Jurkat, Clone E6-1 (cell line): ENCODE data around the gene DNAJB1.

ENCODE experiments used
- DNase-seq: peaks from one replicate; pipeline ENCODE4 v3.0.0-alpha.2; 2011; ENCODE audit warnings: low read depth, low spot score
- H3K4me3 ChIP-seq: 2 replicates; pipeline ENCODE4 v1.5.1; 2011; ENCODE audit warnings: mild to moderate bottlenecking, low read length, control low read depth, moderate library complexity

Gene DNAJB1

GRCh38 chr19:14528419-14529253, 10.4 kb upstream of the DNAJB1 start:
- peak overlapping the region; percentile 63 for H3K4me3 ChIP-seq
- DNase-seq: no peak

DNA sequence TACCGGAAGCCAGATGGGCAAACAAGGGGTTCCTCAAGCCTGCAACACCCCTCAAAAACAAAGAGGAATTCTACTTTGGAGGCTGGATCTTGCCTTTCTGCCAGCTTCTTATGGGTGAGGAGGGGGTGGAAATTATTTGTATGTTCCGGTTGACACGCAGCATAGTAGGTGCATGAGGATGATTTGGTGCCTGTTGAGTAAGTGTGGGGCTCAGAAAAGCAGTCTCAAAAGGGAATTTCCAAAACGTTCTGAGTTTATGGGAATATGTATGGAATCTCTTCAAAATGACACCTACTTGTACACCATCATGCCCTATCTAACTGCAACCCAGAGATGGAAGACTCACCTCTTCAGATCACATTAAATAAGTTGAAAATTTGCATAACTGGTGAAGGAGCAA, 8.2 kb upstream of the DNAJB1 start:
- no peak for DNase-seq
- no peak overlapping the region for H3K4me3 ChIP-seq

DNA sequence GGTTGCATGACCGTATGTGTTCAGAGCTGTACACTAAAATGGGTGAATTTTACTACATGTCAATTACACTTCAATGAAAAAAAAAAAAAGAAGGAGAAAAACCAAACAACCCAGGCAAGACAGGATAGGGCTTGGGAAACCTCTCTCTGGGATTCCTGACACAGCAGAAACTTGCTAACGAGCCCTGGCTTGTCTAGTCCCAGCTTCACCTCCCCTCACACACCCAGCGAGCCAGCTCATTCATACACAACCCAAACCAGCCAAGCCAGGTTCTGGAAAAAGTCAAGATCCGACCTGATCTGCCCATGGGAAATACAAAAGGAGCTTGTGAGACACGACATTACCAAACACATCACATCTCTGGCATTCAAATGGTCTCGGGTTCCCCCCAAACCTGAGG, 7.5 kb upstream of the DNAJB1 start:
- DNase-seq: no peak
- no peak overlapping the region for H3K4me3 ChIP-seq

- no peak for DNase-seq
- no peak overlapping the region for H3K4me3 ChIP-seq
These were observed 2.3 kb upstream of the DNAJB1 start for GRCh38 chr19:14520543-14520942.

DNA sequence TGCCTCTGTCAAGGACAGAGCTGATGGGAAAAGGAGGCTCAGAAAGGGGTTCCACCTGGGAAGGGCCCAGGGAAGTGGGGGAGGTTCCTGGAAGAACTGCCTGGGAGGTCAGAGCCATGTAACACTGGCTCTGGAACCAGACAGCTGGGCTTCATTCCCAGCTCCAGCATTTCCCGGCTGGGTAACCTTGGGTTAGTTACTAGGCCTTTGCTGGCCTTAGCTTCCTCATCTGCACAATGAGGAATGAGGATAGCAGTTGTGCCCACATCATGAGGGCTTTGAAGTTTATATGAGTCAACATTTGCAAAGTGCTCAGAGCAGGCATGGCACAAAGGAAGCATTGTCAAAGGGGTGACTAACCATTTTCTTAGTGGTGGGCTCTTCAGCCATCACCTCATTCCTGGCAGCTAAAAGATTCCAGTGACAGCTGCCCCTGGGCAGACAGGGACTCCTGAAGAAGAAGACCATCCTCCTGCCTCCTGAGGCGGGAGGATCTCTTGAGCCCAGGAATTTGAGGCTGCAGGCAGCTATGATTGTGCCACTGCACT, 1.7 kb upstream of the DNAJB1 start:
- DNase-seq: peak; percentile 46

DNA sequence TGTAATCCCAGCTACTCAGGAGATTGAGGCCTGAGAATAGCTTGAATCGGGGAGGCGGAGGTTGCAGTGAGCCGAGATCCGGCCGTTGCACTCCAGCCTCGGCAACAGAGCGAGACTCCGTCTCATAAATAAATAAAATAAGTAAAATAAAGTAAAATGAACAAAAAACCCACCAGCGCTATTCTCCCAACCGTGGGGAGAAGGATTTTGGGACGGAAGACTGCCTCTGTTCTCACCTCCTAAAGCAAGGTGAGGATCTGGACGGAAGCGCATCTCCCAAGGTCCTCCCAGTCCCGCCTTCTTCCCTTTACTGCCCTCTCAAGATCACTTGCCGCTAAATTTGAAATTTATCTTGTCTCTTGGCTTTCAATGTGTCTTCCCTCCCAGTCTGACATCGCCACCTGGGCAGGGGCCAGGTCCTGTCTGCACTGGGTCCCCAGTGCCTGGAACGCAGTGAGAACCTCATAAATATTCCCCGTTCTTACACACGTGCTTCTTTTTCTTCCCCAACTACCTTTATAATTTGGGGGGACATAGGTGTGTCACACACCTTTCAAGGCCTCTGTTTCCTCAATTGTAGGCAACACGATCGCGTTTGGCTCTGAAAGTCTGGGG, 1.2 kb upstream of the DNAJB1 start:
- peak overlapping the region; percentile 64 for H3K4me3 ChIP-seq
- no peak for DNase-seq

More for the DNA sequence above, 1.7 kb upstream of the DNAJB1 start:
- H3K4me3 ChIP-seq: no peak overlapping the region

GRCh38 chr19:14517446-14517839, 754 bp downstream of the DNAJB1 start:
- H3K4me3 ChIP-seq: peak overlapping the region; percentile 91
- DNase-seq: no peak

DNA sequence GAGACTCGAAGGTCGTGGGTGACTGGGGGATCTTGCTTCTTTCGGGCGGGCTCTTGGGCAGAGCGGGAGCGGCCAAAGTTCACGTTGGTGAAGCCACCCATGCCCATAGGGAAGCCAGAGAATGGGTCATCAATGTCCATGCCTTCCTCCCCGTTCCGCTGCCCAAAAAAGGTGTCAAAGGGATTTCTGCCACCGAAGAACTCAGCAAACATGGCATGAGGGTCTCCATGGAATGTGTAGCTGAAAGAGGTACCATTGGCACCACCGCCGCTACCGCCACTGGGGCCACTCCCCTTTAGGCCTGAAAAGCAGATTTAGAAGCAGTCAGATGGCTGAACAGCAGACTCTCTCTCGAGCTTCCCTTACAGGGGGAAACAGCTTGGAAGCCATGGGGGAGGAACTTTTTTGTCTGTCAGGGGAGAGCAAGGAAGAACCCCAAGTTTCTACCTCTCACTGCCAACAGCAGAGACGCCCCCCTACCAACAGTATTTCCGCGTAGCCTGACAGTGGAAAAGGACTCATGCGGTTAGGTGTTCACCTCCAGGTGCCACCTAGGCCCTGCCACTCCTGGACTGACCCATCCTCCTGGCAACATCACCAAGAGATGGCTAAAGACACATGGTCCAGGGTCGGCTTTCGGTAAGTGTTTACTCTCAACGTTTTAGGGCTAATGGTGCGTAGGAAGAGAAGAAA, 1.3 kb downstream of the DNAJB1 start:
- DNase-seq: no peak
- H3K4me3 ChIP-seq: peak overlapping the region; percentile 91

GRCh38 chr19:14516048-14516534, 2.1 kb downstream of the DNAJB1 start:
- no peak for DNase-seq
- peak overlapping the region; percentile 91; the same call in 1 of the 2 replicates for H3K4me3 ChIP-seq

- DNase-seq: no peak
- H3K4me3 ChIP-seq: no peak overlapping the region
These were observed 2.6 kb downstream of the DNAJB1 start for GRCh38 chr19:14515501-14516047.

DNA sequence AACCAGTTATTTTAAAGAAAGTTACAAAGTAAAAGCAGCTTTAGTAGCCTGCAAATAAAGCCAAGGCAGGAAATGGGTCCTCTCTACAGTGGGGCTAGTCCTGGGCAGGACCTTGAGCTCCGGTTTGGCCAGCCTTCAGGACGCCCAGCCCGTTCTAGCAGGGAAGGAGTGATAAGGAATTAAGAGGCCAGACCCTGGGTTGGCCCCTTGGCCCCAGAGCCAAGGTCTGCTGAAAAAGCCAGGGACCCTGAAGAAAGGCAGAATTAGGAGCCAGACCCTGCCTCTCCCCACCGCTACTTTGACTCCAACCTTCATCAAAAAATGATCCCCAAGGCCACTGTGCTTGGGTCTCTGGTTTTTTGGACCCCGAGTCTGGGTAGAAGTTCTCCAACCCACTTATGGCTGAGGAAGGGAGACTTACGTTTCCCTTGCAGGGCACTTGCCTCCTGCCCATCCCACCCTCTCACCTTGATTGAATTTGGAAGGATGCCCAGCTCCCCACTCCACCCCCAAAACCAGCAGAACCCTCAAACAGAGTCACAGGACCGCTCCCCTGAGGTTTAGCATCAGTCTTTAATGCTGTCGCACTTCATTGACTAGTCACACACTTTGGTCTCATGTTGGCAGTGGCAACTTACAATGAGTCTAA, 3.9 kb downstream of the DNAJB1 start:
- DNase-seq: no peak
- H3K4me3 ChIP-seq: no peak overlapping the region

DNA sequence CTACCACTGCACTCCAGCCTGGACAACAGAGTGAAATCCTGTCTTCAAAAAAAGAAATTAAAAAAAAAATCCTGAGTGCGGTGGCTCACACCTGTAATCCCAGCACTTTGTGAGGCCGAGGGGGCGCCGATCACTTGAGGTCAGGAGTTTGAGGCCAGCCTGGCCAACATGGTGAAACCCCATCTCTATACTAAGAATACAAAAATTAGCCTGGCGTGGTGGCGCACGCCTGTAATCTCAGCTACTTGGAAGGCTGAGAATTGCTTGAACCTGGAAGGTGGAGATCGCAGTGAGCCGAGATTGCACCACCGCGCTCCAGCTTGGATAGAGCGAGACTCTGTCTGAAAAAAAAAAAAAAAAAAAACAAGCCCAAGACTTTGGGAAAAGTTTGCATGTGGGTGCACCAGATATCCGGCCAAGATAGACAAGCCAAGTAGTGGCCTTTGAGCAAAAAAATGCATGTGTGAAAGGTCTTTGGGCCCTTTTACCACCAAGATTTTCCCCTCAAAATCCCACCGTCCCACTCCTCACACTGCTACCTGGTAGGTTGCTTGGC, 5.7 kb downstream of the DNAJB1 start:
- no peak overlapping the region for H3K4me3 ChIP-seq
- DNase-seq: no peak

- no peak overlapping the region for H3K4me3 ChIP-seq
These were observed 7.0 kb downstream of the DNAJB1 start for GRCh38 chr19:14511229-14511593.

GRCh38 chr19:14510311-14511228, 7.6 kb downstream of the DNAJB1 start:
- no peak overlapping the region for H3K4me3 ChIP-seq
- DNase-seq: no peak

More at GRCh38 chr19:14511229-14511593, 7.0 kb downstream of the DNAJB1 start:
- DNase-seq: no peak

DNA sequence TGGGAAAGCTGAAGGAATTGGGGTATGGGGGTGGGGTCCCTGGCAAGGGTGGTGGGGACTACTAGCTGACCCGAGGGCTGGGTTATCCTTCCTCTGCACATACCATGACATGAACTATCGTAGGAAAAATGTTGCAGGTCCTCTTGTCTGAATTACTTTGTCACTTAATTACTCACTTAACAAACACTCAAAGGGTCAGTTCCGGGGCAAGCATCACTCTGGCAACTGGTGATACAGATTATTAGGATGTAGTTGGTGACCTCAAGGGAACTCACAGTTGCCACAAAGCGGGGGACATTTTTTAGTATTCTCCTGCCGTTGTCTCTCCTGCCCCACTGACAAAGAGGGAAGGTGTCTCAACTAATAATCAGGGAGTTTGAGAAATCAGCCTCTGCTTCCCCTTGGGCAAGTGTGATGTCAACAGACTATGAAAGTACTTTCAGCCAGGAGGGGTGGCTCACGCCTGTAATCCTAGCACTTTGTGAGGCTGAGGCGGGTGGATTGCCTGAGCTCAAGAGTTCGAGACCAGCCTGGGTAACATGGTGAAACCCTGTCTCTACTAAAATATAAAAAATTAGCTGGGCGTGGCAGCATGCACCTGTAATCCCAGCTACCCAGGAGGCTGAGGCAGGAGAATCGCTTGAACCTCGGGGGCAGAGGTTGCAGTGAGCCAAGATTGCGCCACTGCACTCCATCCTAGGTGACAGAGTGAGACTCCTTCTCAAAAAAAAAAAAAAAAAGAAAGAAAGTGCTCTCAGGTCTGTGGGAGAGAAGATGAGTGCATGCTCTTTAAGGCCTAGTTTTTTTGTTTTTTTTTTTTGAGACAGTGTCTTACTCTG, 10.3 kb downstream of the DNAJB1 start:
- DNase-seq: no peak
- no peak overlapping the region for H3K4me3 ChIP-seq

DNA sequence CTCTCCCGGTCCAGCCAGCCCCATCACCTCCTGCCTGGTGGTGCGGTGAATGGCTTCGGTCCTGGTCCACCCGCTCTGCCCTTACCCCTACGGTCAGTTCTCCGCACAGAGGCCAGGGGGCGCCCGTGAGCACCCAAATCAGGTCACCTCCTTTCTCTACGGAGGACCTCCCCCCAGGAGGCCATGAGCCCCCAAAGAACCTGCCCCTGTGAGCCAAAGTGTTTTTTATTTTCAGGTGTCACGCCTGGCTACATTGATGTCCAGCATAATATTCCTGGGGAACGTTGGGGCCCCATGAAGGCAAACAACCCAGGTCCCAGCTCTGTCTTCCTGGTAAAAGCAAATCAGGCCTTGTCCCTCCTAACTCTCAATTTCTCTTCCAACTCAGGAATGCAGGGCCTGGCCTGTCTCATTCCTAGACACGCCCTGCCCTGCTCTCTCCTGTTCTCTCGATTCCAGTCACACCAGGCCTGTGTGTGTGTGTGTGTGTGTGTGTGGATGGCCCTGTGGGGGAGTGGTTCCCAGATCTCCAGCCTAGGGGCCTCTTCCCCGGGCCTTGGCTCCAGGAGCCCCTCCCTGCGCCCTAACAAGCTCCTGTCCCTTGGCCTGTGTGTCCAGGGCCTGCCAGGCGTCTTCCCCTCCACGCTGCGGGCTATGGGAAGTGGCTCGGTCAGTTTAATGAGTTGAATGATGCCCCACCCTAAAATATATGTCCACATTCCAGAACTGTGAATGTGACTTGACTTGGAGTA, 12.5 kb downstream of the DNAJB1 start:
- peak; percentile 60 for DNase-seq
- H3K4me3 ChIP-seq: no peak overlapping the region
